Spleen (tissue), 11 donors: Measurements from ENCODE around the gene MED27. TPM values are rescaled to one million over a fixed set of nuclear protein-coding genes. Genes with fewer than 3 reads are reported as not detected.
A peak's percentile ranks its signal among the peaks of the same experiment; 100 is the strongest.

ENCODE experiments used
- DNase-seq: peaks from one replicate; pipeline ENCODE4 v3.0.0-alpha.2; 2020
- H3K27ac ChIP-seq, 8 donors: fragments of 200-600 bp; sonication (generic) in 7 of 8; 1 replicate in 4 of 8; 2 replicates in 4 of 8; pipeline versions ENCODE4 v1.5.0 to v1.8.0; 2016 to 2021; ENCODE audit warnings: inconsistent platforms in 4 of 8, mild to moderate bottlenecking in 4 of 8, moderate library complexity in 1 of 8
- H3K27me3 ChIP-seq, 7 donors: fragments of 200-600 bp; sonication (generic) in 6 of 7; replicated peaks in 1 of 7; 1 replicate in 4 of 7; 2 replicates in 3 of 7; pipeline versions ENCODE4 v1.5.0 to v1.8.0; 2016 to 2021; ENCODE audit warnings: inconsistent platforms in 3 of 7, mild to moderate bottlenecking in 1 of 7
- H3K36me3 ChIP-seq, 6 donors: fragments of 200-600 bp; sonication (generic) in 5 of 6; 1 replicate in 4 of 6; 2 replicates in 2 of 6; pipeline versions ENCODE4 v1.5.0 to v1.8.0; 2016 to 2021; ENCODE audit warnings: inconsistent platforms in 2 of 6
- H3K4me1 ChIP-seq, 6 donors: fragments of 200-600 bp; sonication (generic) in 5 of 6; 1 replicate in 3 of 6; 2 replicates in 3 of 6; pipeline versions ENCODE4 v1.5.0 to v1.8.0; 2016 to 2021; ENCODE audit warnings: inconsistent platforms in 3 of 6
- H3K4me3 ChIP-seq, 8 donors: fragments of 200-600 bp; sonication (generic) in 7 of 8; 1 replicate in 4 of 8; 2 replicates in 4 of 8; pipeline versions ENCODE4 v1.5.0 to v1.8.0; 2016 to 2021; ENCODE audit warnings: inconsistent platforms in 4 of 8, mild to moderate bottlenecking in 4 of 8, moderate library complexity in 2 of 8
- H3K9me3 ChIP-seq, 8 donors: fragments of 200-600 bp; sonication (generic) in 7 of 8; 1 replicate in 4 of 8; 2 replicates in 4 of 8; pipeline versions ENCODE4 v1.5.0 to v1.8.0; 2016 to 2021; ENCODE audit warnings: inconsistent platforms in 4 of 8
- CTCF ChIP-seq, 11 experiments: fragments of 200-600 bp in 7 of 11; fragments of 450-650 bp in 4 of 11; sonication (generic) in 4 of 11; IDR thresholded peaks in 8 of 11; conservative IDR thresholded peaks in 3 of 11; 1 replicate in 7 of 11; 2 replicates in 4 of 11; pipeline versions ENCODE4 v1.4.0 to v1.8.0; 2016 to 2021; ENCODE audit warnings: antibody characterized with exemption in 11 of 11, inconsistent platforms in 4 of 11, mild to moderate bottlenecking in 1 of 11
- POLR2A ChIP-seq, 3 donors: fragments of 450-650 bp; IDR thresholded peaks; one replicate each; pipeline ENCODE4 v1.5.1; 2017; ENCODE audit warnings: antibody characterized with exemption in 3 of 3, mild to moderate bottlenecking in 1 of 3
- POLR2AphosphoS5 ChIP-seq, 3 donors: sonication (generic); formaldehyde crosslinking; IDR thresholded peaks; one replicate each; pipeline ENCODE4 v1.5.1; 2017; ENCODE audit warnings: antibody characterized with exemption in 3 of 3
- WGBS, 5 donors: extraction: QIAGEN DNeasy Blood & Tissue Kit in 3 of 5; methylation state at CpG; one replicate each; pipeline versions ENCODE4 v1.1.5 to v1.1.7; 2013 to 2018; 5-methylcytosine and 5-hydroxymethylcytosine counted together
- intact Hi-C: fragments of 100-400 bp; cut with DNase I; formaldehyde crosslinking; loops from one replicate; pipeline ENCODE4 v1.15.0; 2023; ENCODE audit warnings: low total_unique reads
- polyA plus RNA-seq, 3 donors: library from polyadenylated mRNA; stranded (reverse); fragments of 200-250 nt; gene quantifications; one replicate each; pipeline ENCODE4 v1.2.1, GENCODE V29; 2013
- total RNA-seq, 7 donors: library from RNA; depleted of rRNA in 3 of 7; stranded (reverse); fragments of >200 nt in 3 of 7; fragmentation: NEBNext Ultra II Directional in 4 of 7; extraction: Animal tissue kit (Norgen Biotek cat#: 25700) in 4 of 7; gene quantifications; one replicate each; pipeline versions ENCODE4 v1.1.0 to v1.2.1, GENCODE V29; 2016 to 2021
- donor health status: healthy with polysubstance abuse.
- donor health status: DM: no; HTN: no; CAD: no; lungs with moderate emphysema.
- donor health status: DM: no; HTN: no; CAD: no.
- donor health status: Bipolar disorder and iron deficiency.
- donor health status: healthy.
- donor health status: DM: no; HTN: no; CAD: no.
- donor health status: DM: yes; HTN: yes; CAD: no.

Gene MED27
- total and polyA plus RNA-seq, 10 donors, result 13.1 to 22.4 (median 16.0) TPM

GRCh38 chr9:132090771-132091170 lies 11.1 kb upstream of the MED27 start:
- 68 to 83% (median 74%) methylated on average over 5 of the region's 5 CpGs for WGBS, 5 donors
- Histone ChIP-seq H3K27ac (no peak overlapping the region), H3K4me1 (no peaks in the 10 kb centered on the region), H3K4me3 (no peak overlapping the region), H3K9me3 (no peaks in the 10 kb centered on the region), H3K36me3 (no peaks in the 10 kb centered on the region), H3K27me3 (peaks cover 0 to 53% (median 0%) of the 10 kb centered on the region in 7 donors)
- DNase-seq, result no peak
- intact Hi-C loops, result no loop called here
- TF ChIP-seq POLR2AphosphoS5 (IDR thresholded peaks at IDR 0.05) (no peak), CTCF (IDR thresholded peaks at IDR 0.05 in 8 of 11, conservative IDR thresholded peaks at IDR 0.05 in 3 of 11) (no peak), POLR2A (IDR thresholded peaks at IDR 0.05) (no peak)

GRCh38 chr9:132087438-132088030 lies 7.9 kb upstream of the MED27 start:
- no peaks in the 10 kb centered on the region for H3K4me1 ChIP-seq
- no peak overlapping the region for H3K27ac ChIP-seq
- H3K36me3 ChIP-seq, result no peaks in the 10 kb centered on the region
- 88 to 96% (median 89%) methylated on average over 7 of the region's 7 CpGs for WGBS, 5 donors
- no peak overlapping the region for H3K4me3 ChIP-seq
- intact Hi-C loops, result no loop called here
- no peaks in the 10 kb centered on the region for H3K9me3 ChIP-seq
- TF ChIP-seq POLR2A (IDR thresholded peaks at IDR 0.05) (no peak), CTCF (IDR thresholded peaks at IDR 0.05 in 8 of 11, conservative IDR thresholded peaks at IDR 0.05 in 3 of 11) (no peak), POLR2AphosphoS5 (IDR thresholded peaks at IDR 0.05) (no peak)
- DNase-seq, result no peak
- H3K27me3 ChIP-seq, result peaks cover 0 to 43% (median 0%) of the 10 kb centered on the region in 7 donors

DNA sequence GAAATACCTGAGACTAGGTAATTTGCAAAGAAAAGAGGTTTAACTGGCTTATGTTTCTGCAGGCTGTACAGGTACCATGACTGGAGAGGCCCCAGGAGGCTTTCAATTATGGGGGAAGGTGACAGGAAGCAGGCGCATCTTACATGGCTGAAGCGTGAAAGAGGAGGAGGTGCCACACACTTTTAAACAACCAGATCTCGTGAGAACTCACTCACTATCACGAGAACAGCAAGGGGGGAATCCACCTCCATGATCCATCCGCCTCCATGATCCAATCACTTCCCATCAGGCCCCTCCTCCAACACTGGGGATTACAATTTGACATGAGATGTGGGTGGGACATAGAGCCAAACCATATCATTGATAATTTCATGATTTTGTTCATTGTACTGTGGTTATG lies 2.5 kb upstream of the MED27 start:
- H3K9me3 ChIP-seq, result no peaks in the 10 kb centered on the region
- WGBS, 5 donors, result 49 to 72% (median 66%) methylated on average over 5 of the region's 5 CpGs
- TF ChIP-seq CTCF (IDR thresholded peaks at IDR 0.05 in 8 of 11, conservative IDR thresholded peaks at IDR 0.05 in 3 of 11) (no peak), POLR2A (IDR thresholded peaks at IDR 0.05) (no peak)
- H3K36me3 ChIP-seq, result peaks cover 0 to 6% (median 0%) of the 10 kb centered on the region in 6 donors
- no peak overlapping the region for H3K4me3 ChIP-seq
- H3K27ac ChIP-seq, result no peak overlapping the region
- no peak for DNase-seq
- intact Hi-C loops, result no loop called here
- peaks cover 0 to 10% (median 0%) of the 10 kb centered on the region in 7 donors for H3K27me3 ChIP-seq
- peaks cover 6 to 30% (median 25%) of the 10 kb centered on the region in 6 donors for H3K4me1 ChIP-seq

- intact Hi-C loops, result no loop called here
- H3K9me3 ChIP-seq, result no peaks in the 10 kb centered on the region
- H3K36me3 ChIP-seq, result peaks cover 0 to 39% (median 21%) of the 10 kb centered on the region in 6 donors
- TF ChIP-seq POLR2A (IDR thresholded peaks at IDR 0.05) (no peak), POLR2AphosphoS5 (IDR thresholded peaks at IDR 0.05) (no peak), CTCF (IDR thresholded peaks at IDR 0.05 in 8 of 11, conservative IDR thresholded peaks at IDR 0.05 in 3 of 11) (no peak)
- WGBS, 5 donors, result 4 to 11% (median 9%) methylated on average over 12 of the region's 12 CpGs
- peaks cover 6 to 63% (median 30%) of the 10 kb centered on the region in 6 donors for H3K4me1 ChIP-seq
- no peaks in the 10 kb centered on the region for H3K27me3 ChIP-seq
- peak overlapping the region in 5 of 8 donors; percentile 1 to 83 (median 78) for H3K27ac ChIP-seq
- DNase-seq, result no peak
- peak overlapping the region; percentile 56 to 90 (median 88) for H3K4me3 ChIP-seq
These were observed 839 bp downstream of the MED27 start for GRCh38 chr9:132078699-132079356.
